Suprapubic skin (tissue), 4 donors: ENCODE measurements around the gene SEMA3D. TPM values are rescaled to one million over a fixed set of nuclear protein-coding genes. Genes with fewer than 3 reads are reported as not detected.

Source experiments
- DNase-seq, 2 donors: peaks; one replicate each; pipeline ENCODE4 v3.0.0-alpha.2; 2019; ENCODE audit warnings: low spot score in 2 of 2
- H3K27ac ChIP-seq: fragments of 200-600 bp; sonication (generic); one replicate; pipeline ENCODE4 v1.5.1; 2019
- H3K27me3 ChIP-seq: fragments of 200-600 bp; sonication (generic); one replicate; pipeline ENCODE4 v1.5.1; 2019
- H3K36me3 ChIP-seq: fragments of 200-600 bp; sonication (generic); one replicate; pipeline ENCODE4 v1.5.1; 2019
- H3K4me1 ChIP-seq: fragments of 200-600 bp; sonication (generic); one replicate; pipeline ENCODE4 v1.5.1; 2019
- H3K4me3 ChIP-seq: fragments of 200-600 bp; sonication (generic); one replicate; pipeline ENCODE4 v1.5.1; 2019; ENCODE audit warnings: mild to moderate bottlenecking
- H3K9me3 ChIP-seq: fragments of 200-600 bp; sonication (generic); one replicate; pipeline ENCODE4 v1.5.1; 2019
- EP300 ChIP-seq: sonication (generic); formaldehyde crosslinking; IDR thresholded peaks from one replicate; pipeline ENCODE4 v1.6.1; 2017; ENCODE audit warnings: antibody characterized with exemption
- POLR2A ChIP-seq, 2 donors: fragments of 450-650 bp; IDR thresholded peaks; one replicate each; pipeline ENCODE4 v1.6.1; 2017; ENCODE audit warnings: antibody characterized with exemption in 2 of 2, mild to moderate bottlenecking in 2 of 2, moderate library complexity in 2 of 2
- POLR2AphosphoS5 ChIP-seq, 3 donors: sonication (generic); formaldehyde crosslinking; IDR thresholded peaks; one replicate each; pipeline ENCODE4 v1.6.1; 2017; ENCODE audit warnings: antibody characterized with exemption in 3 of 3
- WGBS: methylation state at CpG from one replicate; pipeline ENCODE4 v1.1.5; 2018; 5-methylcytosine and 5-hydroxymethylcytosine counted together
- total RNA-seq, 4 donors: library from RNA; depleted of rRNA; stranded (reverse); fragments of >200 nt; gene quantifications; one replicate each; pipeline ENCODE4 v1.1.0, GENCODE V29; 2016
- TF ChIP-seq, protein P1 (sequence below), 2 donors: fragments of 200-600 bp in 1 of 2; fragments of 450-650 bp in 1 of 2; sonication (generic) in 1 of 2; IDR thresholded peaks; one replicate each; pipeline ENCODE4 v1.5.1; 2016 to 2019; ENCODE audit warnings: antibody characterized with exemption in 2 of 2, mild to moderate bottlenecking in 1 of 2, moderate library complexity in 1 of 2

The SEMA3D gene
- total RNA-seq, 4 donors from 2014 or later, result 1.9 to 5.9 (median 3.6) TPM

DNA sequence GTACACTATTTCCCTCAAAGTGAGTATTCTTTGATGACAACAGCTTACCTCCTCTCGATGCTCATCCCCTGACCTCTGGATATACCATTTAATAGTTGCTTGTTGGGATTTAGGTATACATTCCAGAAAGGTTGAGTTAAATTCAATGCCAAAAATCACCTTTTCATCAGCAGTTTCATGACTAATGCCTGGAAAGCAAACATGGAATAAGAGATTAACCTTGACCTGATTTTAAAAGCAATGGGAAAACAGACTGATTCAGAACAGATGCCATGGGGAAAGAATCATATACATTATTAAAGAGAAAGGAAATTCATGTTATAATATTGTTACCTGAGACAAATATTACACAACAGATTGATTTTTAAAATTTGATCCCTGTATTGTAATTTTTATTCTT, 180.1 kb downstream of the SEMA3D start:
- no peak overlapping the region for H3K4me3 ChIP-seq
- no peak overlapping the region for H3K27ac ChIP-seq
- TF ChIP-seq POLR2A (IDR thresholded peaks at IDR 0.05), result no peak
- TF ChIP-seq POLR2AphosphoS5 (IDR thresholded peaks at IDR 0.05), result no peak
- no peak for TF ChIP-seq EP300
- no peaks in the 10 kb centered on the region for H3K9me3 ChIP-seq
- no peaks in the 10 kb centered on the region for H3K36me3 ChIP-seq
- no peaks in the 10 kb centered on the region for H3K4me1 ChIP-seq
- 81% methylated on average over 1 of the region's 1 CpG for WGBS
- DNase-seq, result no peak
- H3K27me3 ChIP-seq, result no peaks in the 10 kb centered on the region

DNA sequence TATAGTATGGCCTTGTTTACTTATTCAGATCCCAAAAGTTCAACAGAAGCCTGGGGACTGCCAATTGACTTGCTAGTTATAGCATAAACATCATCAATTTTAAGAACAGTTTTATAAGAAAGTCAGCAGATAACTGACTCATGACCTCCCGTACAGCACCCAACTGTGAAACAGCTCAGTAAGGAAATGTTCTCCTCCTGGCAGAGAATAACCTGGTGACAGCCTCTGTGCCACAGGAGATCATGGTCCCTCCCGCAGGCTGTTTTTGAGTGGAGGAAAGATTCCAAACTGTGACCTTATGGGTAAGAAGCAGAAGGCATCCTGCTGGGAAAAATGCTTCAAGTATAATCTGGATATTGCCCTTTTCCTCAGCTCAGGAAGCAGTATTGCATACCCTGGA, 182.5 kb downstream of the SEMA3D start:
- Histone ChIP-seq H3K4me1 (no peaks in the 10 kb centered on the region), H3K36me3 (no peaks in the 10 kb centered on the region), H3K27me3 (no peaks in the 10 kb centered on the region), H3K27ac (no peak overlapping the region), H3K4me3 (no peak overlapping the region), H3K9me3 (no peaks in the 10 kb centered on the region)
- DNase-seq, result no peak
- TF ChIP-seq EP300 (no peak), POLR2A (IDR thresholded peaks at IDR 0.05) (no peak), POLR2AphosphoS5 (IDR thresholded peaks at IDR 0.05) (no peak)
- TF ChIP-seq, protein P1, sequence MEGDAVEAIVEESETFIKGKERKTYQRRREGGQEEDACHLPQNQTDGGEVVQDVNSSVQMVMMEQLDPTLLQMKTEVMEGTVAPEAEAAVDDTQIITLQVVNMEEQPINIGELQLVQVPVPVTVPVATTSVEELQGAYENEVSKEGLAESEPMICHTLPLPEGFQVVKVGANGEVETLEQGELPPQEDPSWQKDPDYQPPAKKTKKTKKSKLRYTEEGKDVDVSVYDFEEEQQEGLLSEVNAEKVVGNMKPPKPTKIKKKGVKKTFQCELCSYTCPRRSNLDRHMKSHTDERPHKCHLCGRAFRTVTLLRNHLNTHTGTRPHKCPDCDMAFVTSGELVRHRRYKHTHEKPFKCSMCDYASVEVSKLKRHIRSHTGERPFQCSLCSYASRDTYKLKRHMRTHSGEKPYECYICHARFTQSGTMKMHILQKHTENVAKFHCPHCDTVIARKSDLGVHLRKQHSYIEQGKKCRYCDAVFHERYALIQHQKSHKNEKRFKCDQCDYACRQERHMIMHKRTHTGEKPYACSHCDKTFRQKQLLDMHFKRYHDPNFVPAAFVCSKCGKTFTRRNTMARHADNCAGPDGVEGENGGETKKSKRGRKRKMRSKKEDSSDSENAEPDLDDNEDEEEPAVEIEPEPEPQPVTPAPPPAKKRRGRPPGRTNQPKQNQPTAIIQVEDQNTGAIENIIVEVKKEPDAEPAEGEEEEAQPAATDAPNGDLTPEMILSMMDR (IDR thresholded peaks at IDR 0.05), result no peak
- WGBS, result 66% methylated on average over 2 of the region's 2 CpGs

DNA sequence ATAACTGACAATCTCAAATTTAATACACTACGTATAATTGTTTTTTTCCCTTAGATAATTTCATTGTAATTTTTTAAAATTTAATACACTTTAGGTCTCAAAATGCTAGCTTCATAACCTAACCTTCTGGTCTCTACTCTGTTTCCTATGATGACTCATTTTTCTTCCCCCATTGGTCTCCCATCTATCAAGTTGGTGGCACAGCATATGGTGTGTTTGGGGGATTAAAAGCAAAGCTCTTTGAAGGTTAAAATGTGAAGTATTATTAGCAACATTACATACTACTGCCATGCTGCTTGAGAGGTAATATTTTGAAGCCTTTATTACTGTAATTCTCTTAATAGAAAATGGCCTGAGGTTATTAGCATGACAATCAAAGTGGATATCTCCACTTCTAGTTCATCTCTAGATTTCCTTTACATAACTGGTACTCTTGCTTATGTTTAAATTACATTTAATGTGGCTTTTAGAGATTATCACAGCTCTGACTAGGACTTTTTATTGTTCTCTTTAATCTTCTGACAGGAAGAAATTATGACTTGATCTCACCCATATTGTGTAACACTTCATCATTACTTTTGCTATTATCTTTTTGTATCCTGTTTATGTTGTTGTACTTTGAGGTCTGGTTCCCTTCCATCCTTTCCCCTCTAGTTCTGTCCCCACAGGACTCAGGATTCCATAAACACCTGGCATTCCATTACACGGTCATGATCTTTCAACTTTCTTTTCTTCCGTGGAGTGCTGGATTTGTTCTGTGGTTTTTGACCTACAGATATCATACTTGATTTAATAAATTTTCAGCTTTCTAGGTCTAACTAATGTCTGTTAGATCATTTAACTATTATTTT, 185.1 kb downstream of the SEMA3D start:
- no peak for DNase-seq
- no peaks in the 10 kb centered on the region for H3K4me1 ChIP-seq
- no peak overlapping the region for H3K27ac ChIP-seq
- no peaks in the 10 kb centered on the region for H3K27me3 ChIP-seq
- H3K9me3 ChIP-seq, result no peaks in the 10 kb centered on the region
- no peak overlapping the region for H3K4me3 ChIP-seq
- no peaks in the 10 kb centered on the region for H3K36me3 ChIP-seq
- TF ChIP-seq POLR2A (IDR thresholded peaks at IDR 0.05) (no peak), POLR2AphosphoS5 (IDR thresholded peaks at IDR 0.05) (no peak), EP300 (no peak)
- TF ChIP-seq, protein P1 (IDR thresholded peaks at IDR 0.05), result no peak
- WGBS, result 87% methylated on average over 3 of the region's 3 CpGs

DNA sequence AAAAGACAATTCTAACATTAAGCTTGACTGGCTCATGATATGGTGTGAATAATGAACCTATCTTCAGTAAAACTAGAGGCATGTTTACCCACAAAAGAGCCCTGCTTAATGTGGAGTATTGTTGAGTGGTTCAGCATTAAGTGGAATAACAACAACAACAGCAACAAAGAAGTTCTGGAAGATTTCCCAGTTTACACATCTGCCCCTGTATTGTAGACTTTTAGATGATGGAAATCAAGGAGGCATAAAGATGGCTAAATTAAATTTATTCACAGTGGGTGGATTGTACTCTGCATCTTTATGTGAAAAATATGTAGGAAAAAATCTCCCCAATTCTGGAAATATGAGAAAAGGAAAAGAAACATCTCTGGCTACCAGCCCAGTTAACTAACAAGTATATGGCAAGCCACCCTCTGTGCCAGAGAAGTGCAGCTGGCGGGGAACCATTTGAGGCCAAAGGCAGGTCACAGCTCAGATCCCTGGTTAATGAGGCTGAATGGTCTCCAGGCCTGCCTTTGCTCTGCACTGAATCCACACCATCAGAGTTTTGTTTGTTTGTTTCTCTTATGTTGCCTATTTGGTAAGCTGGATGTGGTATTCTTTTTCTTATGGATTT, 186.0 kb downstream of the SEMA3D start:
- no peaks in the 10 kb centered on the region for H3K9me3 ChIP-seq
- no peak overlapping the region for H3K27ac ChIP-seq
- DNase-seq, result no peak
- no peaks in the 10 kb centered on the region for H3K27me3 ChIP-seq
- H3K4me1 ChIP-seq, result no peaks in the 10 kb centered on the region
- H3K4me3 ChIP-seq, result no peak overlapping the region
- TF ChIP-seq, protein P1 (IDR thresholded peaks at IDR 0.05), result no peak
- TF ChIP-seq EP300, result no peak
- WGBS, result 83% methylated on average over 1 of the region's 1 CpG
- H3K36me3 ChIP-seq, result no peaks in the 10 kb centered on the region

DNA sequence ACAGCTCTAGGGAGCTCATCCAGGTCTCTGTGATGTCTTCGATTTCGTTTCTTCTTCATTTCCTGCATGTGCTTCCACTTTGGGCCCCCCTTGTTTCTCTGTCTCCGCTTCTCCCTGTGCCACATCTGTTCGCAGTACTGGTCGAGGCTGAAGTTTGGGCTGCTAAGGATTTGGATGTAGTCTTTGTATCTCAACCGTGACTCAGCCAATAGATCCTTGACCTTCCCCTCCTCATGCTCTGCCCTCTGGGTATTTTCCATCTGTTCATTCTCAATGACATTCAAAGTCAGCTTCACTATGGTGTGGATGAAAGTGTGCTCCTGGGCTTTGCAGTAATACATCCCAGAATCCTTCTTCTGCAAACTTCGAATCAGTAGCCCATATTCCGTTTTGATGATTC, 187.4 kb downstream of the SEMA3D start:
- WGBS, result 83% methylated on average over 8 of the region's 8 CpGs
- no peak for TF ChIP-seq EP300
- TF ChIP-seq, protein P1 (IDR thresholded peaks at IDR 0.05), result no peak
- no peak for TF ChIP-seq POLR2AphosphoS5 (IDR thresholded peaks at IDR 0.05)
- TF ChIP-seq POLR2A (IDR thresholded peaks at IDR 0.05), result no peak
- H3K4me3 ChIP-seq, result no peak overlapping the region
- no peak overlapping the region for H3K27ac ChIP-seq
- no peak for DNase-seq
- H3K4me1 ChIP-seq, result no peaks in the 10 kb centered on the region
- H3K36me3 ChIP-seq, result no peaks in the 10 kb centered on the region
- H3K27me3 ChIP-seq, result no peaks in the 10 kb centered on the region
- no peaks in the 10 kb centered on the region for H3K9me3 ChIP-seq
